ENCODE data around the gene SARDH. TPM values are rescaled to one million over a fixed set of nuclear protein-coding genes. Genes with fewer than 3 reads are reported as not detected.

The SARDH gene
- total and polyA plus RNA-seq, 2 of the 13 experiments (the other 11 are each of a cell fraction or from before 2014, with no cell fraction given) = 11.6 to 34.9 TPM

DNA sequence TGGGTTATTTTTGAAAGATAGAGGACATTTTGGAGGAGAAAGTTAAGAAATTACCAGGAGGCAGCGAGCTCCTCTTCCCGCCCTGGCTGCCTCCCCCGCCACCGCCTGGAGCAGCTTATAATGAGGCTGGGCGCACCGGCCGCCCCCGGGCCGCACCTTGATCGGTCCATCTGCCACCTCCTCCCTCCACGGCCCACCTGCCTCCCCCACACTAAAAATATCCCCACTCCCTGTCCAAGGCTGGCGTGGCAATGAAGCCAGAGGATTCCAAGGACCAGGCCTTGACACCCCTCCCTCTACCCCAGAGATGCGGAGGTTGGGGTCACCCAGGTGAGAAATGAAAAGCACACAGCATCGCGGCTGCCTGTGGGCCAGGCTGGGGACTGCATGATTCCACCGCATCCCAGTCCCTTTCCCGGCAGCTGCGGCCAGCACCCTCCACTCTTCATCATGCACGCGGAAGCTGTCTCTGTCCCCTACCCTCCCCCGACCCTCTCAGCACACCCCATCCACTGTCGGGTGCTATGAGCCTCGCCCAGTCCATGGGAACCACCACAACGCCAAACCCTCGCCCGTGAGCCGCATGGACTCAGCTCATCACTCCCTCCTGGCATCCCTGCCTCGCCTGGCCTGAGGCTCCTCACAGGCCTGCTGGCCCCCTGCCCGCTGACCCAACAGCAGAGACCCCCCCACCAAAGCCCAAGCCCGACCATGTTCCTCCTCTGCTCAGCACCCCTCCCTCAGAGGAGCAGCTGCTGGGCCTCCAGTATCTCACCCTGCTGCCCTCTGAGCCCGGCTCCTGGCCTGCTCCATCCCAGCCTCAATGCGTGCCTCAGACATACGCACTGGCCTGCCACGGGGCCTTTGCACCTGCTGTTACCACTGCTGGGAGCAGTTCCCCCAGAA is 50.0 kb downstream of the SARDH start:
- TF ChIP-seq, protein P1, sequence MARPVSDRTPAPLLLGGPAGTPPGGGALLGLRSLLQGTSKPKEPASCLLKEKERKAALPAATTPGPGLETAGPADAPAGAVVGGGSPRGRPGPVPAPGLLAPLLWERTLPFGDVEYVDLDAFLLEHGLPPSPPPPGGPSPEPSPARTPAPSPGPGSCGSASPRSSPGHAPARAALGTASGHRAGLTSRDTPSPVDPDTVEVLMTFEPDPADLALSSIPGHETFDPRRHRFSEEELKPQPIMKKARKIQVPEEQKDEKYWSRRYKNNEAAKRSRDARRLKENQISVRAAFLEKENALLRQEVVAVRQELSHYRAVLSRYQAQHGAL (CRISPR knock-in tag; IDR thresholded peaks at IDR 0.05; ENCODE audit: not compliant biosample characterization) = no peak
- TF ChIP-seq ONECUT2 (CRISPR knock-in tag; IDR thresholded peaks at IDR 0.05) (no peak), ZNF747 (CRISPR knock-in tag; IDR thresholded peaks at IDR 0.05; ENCODE audit: borderline replicate concordance) (no peak), YEATS2 (CRISPR knock-in tag; IDR thresholded peaks at IDR 0.05; ENCODE audit: borderline replicate concordance) (no peak), CC2D1A (CRISPR knock-in tag; IDR thresholded peaks at IDR 0.05) (no peak), ELF1 (CRISPR knock-in tag; IDR thresholded peaks at IDR 0.05) (no peak), EED (CRISPR knock-in tag; IDR thresholded peaks at IDR 0.05) (no peak), ZNF33A (CRISPR knock-in tag; IDR thresholded peaks at IDR 0.05; ENCODE audit: borderline replicate concordance) (no peak), ZNF766 (CRISPR knock-in tag; IDR thresholded peaks at IDR 0.05; ENCODE audit: borderline replicate concordance) (no peak)
- TF ChIP-seq, protein P2, sequence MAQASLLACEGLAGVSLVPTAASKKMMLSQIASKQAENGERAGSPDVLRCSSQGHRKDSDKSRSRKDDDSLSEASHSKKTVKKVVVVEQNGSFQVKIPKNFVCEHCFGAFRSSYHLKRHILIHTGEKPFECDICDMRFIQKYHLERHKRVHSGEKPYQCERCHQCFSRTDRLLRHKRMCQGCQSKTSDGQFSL (CRISPR knock-in tag; IDR thresholded peaks at IDR 0.05) = no peak
- TF ChIP-seq, protein P3, sequence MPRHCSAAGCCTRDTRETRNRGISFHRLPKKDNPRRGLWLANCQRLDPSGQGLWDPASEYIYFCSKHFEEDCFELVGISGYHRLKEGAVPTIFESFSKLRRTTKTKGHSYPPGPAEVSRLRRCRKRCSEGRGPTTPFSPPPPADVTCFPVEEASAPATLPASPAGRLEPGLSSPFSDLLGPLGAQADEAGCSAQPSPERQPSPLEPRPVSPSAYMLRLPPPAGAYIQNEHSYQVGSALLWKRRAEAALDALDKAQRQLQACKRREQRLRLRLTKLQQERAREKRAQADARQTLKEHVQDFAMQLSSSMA (CRISPR knock-in tag; IDR thresholded peaks at IDR 0.05) = no peak
- TF ChIP-seq, protein P4, sequence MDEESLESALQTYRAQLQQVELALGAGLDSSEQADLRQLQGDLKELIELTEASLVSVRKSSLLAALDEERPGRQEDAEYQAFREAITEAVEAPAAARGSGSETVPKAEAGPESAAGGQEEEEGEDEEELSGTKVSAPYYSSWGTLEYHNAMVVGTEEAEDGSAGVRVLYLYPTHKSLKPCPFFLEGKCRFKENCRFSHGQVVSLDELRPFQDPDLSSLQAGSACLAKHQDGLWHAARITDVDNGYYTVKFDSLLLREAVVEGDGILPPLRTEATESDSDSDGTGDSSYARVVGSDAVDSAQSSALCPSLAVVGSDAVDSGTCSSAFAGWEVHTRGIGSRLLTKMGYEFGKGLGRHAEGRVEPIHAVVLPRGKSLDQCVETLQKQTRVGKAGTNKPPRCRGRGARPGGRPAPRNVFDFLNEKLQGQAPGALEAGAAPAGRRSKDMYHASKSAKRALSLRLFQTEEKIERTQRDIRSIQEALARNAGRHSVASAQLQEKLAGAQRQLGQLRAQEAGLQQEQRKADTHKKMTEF (CRISPR knock-in tag; IDR thresholded peaks at IDR 0.05) = no peak
- H3K36me3 ChIP-seq (replicated peaks in 1 of 2; ENCODE audit: control insufficient read depth in 1 of 2, insufficient read depth in 2 of 2, low read length in 2 of 2) = peaks cover 13 to 21% of the 10 kb centered on the region in 2 experiments
- H3K79me2 ChIP-seq (ENCODE audit: insufficient read depth, low read length) = no peaks in the 10 kb centered on the region
- H3K4me3 ChIP-seq (replicated peaks in 1 of 3; ENCODE audit: insufficient read depth in 1 of 3, low read depth in 2 of 3, low read length in 3 of 3) = no peak overlapping the region
- no peaks in the 10 kb centered on the region for H3K27me3 ChIP-seq (ENCODE audit: control insufficient read depth in 1 of 2, insufficient read depth in 2 of 2, low read length in 2 of 2)
- ChIA-PET CTCF (ENCODE audit: low intra/inter-chr PET ratio, low total read pairs) (no interaction called here), POLR2A (no interaction called here)
- no peak overlapping the region for H2AFZ ChIP-seq (ENCODE audit: low read length)
- 95% methylated on average over 28 of the region's 34 CpGs for WGBS (ENCODE audit: low lambda C conversion rate)
- no peak overlapping the region for H3K4me2 ChIP-seq (ENCODE audit: low read depth, low read length)
- BruUV-seq (replicated peaks) = no TSS peak
- DNase-seq (ENCODE audit: low spot score) (no peak), ATAC-seq (no peak), FAIRE-seq (no peak)
- no peaks in the 10 kb centered on the region; the same call in 1 of the 2 replicates for H4K20me1 ChIP-seq (ENCODE audit: insufficient read depth, low read length)
- H3K4me1 ChIP-seq (ENCODE audit: insufficient read depth, low read length) = no peaks in the 10 kb centered on the region
- H3K9me3 ChIP-seq (ENCODE audit: low read length) = no peaks in the 10 kb centered on the region
- no peak overlapping the region for H3K27ac ChIP-seq (ENCODE audit: extremely low read length, insufficient read depth, low read length)
- intact Hi-C loops (cut with micrococcal nuclease; ENCODE audit: unreplicated experiment) (no loop called here), in situ Hi-C loops (cut with HindIII; ENCODE audit: extremely low pct_ligation_motif_present, low pct_unique_long_range_greater_than_20kb) (no loop called here)
- no peak overlapping the region for H3K9ac ChIP-seq (ENCODE audit: insufficient read depth, low read depth, low read length)
